Measurements from ENCODE around the gene MRPS23. TPM values are rescaled to one million over a fixed set of nuclear protein-coding genes. Genes with fewer than 3 reads are reported as not detected.

Gene MRPS23
- polyA plus RNA-seq, 2 of the 4 experiments (the other 2 are of a cell fraction): 110 to 153 TPM

DNA sequence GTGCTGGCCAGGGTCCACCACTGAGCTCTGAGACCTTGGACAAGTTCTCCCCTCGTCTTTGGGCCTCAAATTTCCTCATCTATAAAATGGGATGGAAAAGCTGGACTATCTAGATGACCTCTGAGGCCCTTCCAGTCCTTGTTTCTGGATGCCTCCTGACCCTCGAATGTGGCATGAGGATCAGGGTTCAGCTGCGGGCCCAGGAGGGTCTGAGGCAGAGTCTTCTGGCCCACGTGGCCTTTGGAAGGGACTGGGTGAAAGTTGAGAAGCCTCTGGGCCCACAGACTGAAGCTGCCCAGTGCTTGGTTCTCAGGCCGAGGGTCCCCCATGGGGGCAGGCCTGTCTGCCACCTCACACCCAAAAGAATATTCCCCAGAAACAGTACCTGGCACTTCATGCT is 16.9 kb upstream of the MRPS23 start:
- POLR2A ChIA-PET: interaction anchor here (1.2 to 2.8 kb wide), 4 partner anchors 11 to 88 kb away, joined by 3 to 15 read pairs (median 6); partner anchors contain the start of genes CUEDC1 and MRPS23
- H3K4me2 ChIP-seq: no peak overlapping the region; the same call in 2 of the 3 replicates
- H3K27ac ChIP-seq: peak overlapping the region; percentile 92 to 95
- CTCF ChIA-PET: interaction anchor here (0.6 to 48.7 kb wide), 12 partner anchors 7 to 1178 kb away, joined by 3 to 1377 read pairs (median 16); partner anchors contain the start of genes CUEDC1, MRPS23, SRSF1 and VEZF1
- H3K4me1 ChIP-seq: peaks cover 71% of the 10 kb centered on the region
- no peak overlapping the region for H3K4me3 ChIP-seq
- no peak for FAIRE-seq
- TF ChIP-seq FOSL2 (IDR thresholded peaks at IDR 0.05) (no peak), FOSL2 (CRISPR knock-in tag; IDR thresholded peaks at IDR 0.05) (no peak), JUN (IDR thresholded peaks at IDR 0.05) (0 out of 5 replicates have a peak, but pooled peaks of 1 of the 2 experiments have one; percentile 24), KDM5A (IDR thresholded peaks at IDR 0.05) (no peak), ZSCAN20 (CRISPR knock-in tag; IDR thresholded peaks at IDR 0.05) (no peak), HOXB5 (CRISPR knock-in tag; IDR thresholded peaks at IDR 0.05) (no peak), ZNF302 (CRISPR knock-in tag; IDR thresholded peaks at IDR 0.05) (no peak)
- no peak for DNase-seq (ENCODE audit: low read depth in 1 of 2, low spot score in 1 of 2)
- ATAC-seq: no peak
- H3K9me3 ChIP-seq: no peaks in the 10 kb centered on the region
- 90% methylated on average over 5 of the region's 5 CpGs for WGBS (ENCODE audit: missing lambda C conversion rate)

DNA sequence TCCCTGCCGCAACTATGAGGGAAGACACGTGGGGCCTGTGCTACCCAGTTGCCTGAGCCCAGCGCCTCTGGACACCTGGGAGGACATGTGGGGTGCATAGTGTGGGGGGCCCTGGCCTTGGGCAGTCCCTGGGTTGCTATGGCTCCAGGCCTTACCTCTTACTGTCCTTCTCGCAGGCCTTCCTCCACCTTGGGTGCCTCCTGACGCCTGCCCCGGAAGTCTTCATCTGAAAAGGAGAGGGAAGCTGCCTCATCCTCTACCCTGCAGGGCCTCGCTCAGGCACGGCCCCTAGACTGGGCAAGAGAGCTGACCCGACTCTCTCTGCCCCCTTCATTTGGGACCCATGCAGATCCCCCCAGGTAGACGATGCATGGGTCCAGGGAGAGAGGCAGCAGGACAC is 16.5 kb upstream of the MRPS23 start:
- CTCF ChIA-PET: interaction anchor here (1.5 to 48.7 kb wide), 10 partner anchors 7 to 246 kb away, joined by 4 to 1377 read pairs (median 32); partner anchors contain the start of genes CUEDC1, MRPS23, SRSF1 and VEZF1
- no peak for FAIRE-seq
- H3K4me2 ChIP-seq: no peak overlapping the region
- no peak overlapping the region for H3K4me3 ChIP-seq
- no peak for DNase-seq (ENCODE audit: low read depth in 1 of 2, low spot score in 1 of 2)
- no peak for ATAC-seq
- peak overlapping the region; percentile 92 to 95 for H3K27ac ChIP-seq
- POLR2A ChIA-PET: interaction anchor here (1.2 to 2.8 kb wide), 3 partner anchors 12 to 89 kb away, joined by 3 to 15 read pairs (median 8); partner anchors contain the start of gene CUEDC1
- TF ChIP-seq CHD4 (IDR thresholded peaks at IDR 0.05; ENCODE audit: borderline replicate concordance) (no peak), BHLHE40 (IDR thresholded peaks at IDR 0.05; ENCODE audit: low read depth, low read length) (no peak), FOSL2 (IDR thresholded peaks at IDR 0.05) (no peak), FOSL2 (CRISPR knock-in tag; IDR thresholded peaks at IDR 0.05) (no peak), CHD2 (IDR thresholded peaks at IDR 0.05; ENCODE audit: low read length, partially characterized antibody) (no peak), MAFK (IDR thresholded peaks at IDR 0.05; ENCODE audit: partially characterized antibody) (no peak), GATA3 (IDR thresholded peaks at IDR 0.05; ENCODE audit: borderline replicate concordance) (no peak), JUN (IDR thresholded peaks at IDR 0.05) (no peak), EHF (CRISPR knock-in tag; IDR thresholded peaks at IDR 0.05) (no peak), RAD21 (conservative IDR thresholded peaks at IDR 0.05 in 1 of 2, IDR thresholded peaks at IDR 0.05 in 1 of 2) (no peak), PHF8 (IDR thresholded peaks at IDR 0.05; ENCODE audit: borderline replicate concordance, low read depth) (no peak), CBX2 (IDR thresholded peaks at IDR 0.05; ENCODE audit: borderline replicate concordance, low read depth) (no peak)
- peaks cover 74% of the 10 kb centered on the region for H3K4me1 ChIP-seq
- H3K9me3 ChIP-seq: no peaks in the 10 kb centered on the region
- WGBS (ENCODE audit: missing lambda C conversion rate): 95% methylated on average over 10 of the region's 10 CpGs

DNA sequence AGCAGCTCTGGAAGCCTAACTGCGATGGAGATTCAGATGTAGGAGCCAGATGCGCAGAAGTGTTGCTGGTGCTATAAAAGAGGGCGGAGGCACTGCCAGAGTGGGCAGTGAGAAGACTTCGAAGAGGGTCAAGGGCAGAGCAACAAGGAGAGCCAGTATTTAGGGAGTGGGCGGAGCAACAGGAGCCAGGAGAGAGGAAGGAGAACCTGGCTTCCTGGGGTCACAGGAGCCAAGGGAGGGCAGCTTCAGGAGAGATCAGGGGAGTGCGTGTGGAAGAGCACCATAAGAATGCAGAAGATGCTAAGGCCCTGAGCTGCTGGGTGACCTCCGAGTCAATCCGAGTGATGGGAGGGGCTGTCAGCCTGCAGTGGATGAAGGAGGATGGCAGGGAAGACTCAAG is 14.4 kb upstream of the MRPS23 start:
- ChIA-PET CTCF (interaction anchor here (0.8 to 48.7 kb wide), 7 partner anchors 10 to 137 kb away, joined by 3 to 1377 read pairs (median 227); partner anchors contain the start of genes CUEDC1, MRPS23, SRSF1 and VEZF1), POLR2A (interaction anchor here (0.5 kb wide), 1 partner anchor 82 kb away, joined by 4 read pairs; no protein-coding TSS in a partner anchor)
- Histone ChIP-seq H3K4me2 (no peak overlapping the region), H3K27ac (peak overlapping the region; percentile 16 to 92; a peak in 4 of 6 replicates), H3K4me1 (peaks cover 74% of the 10 kb centered on the region), H3K9me3 (no peaks in the 10 kb centered on the region), H3K4me3 (no peak overlapping the region)
- 87% methylated on average over 8 of the region's 8 CpGs for WGBS (ENCODE audit: missing lambda C conversion rate)
- TF ChIP-seq SREBF2 (IDR thresholded peaks at IDR 0.05) (no peak), FOSL2 (IDR thresholded peaks at IDR 0.05) (no peak), FOSL2 (CRISPR knock-in tag; IDR thresholded peaks at IDR 0.05) (no peak), TFCP2L1 (CRISPR knock-in tag; IDR thresholded peaks at IDR 0.05) (no peak), RARB (CRISPR knock-in tag; IDR thresholded peaks at IDR 0.05) (no peak), CEBPB (IDR thresholded peaks at IDR 0.05) (no peak), ZSCAN20 (CRISPR knock-in tag; IDR thresholded peaks at IDR 0.05) (no peak), MAFK (IDR thresholded peaks at IDR 0.05; ENCODE audit: partially characterized antibody) (no peak), SMC3 (IDR thresholded peaks at IDR 0.05) (no peak), ESRRA (IDR thresholded peaks at IDR 0.05; ENCODE audit: borderline replicate concordance, low read length) (no peak), JUNB (IDR thresholded peaks at IDR 0.05) (no peak), NFE2L2 (conservative IDR thresholded peaks at IDR 0.05; ENCODE audit: low read length) (no peak), KDM1A (IDR thresholded peaks at IDR 0.05; ENCODE audit: low read depth) (no peak), NR3C1 (IDR thresholded peaks at IDR 0.05) (no peak), GATA3 (IDR thresholded peaks at IDR 0.05; ENCODE audit: borderline replicate concordance) (no peak), NPAS2 (CRISPR knock-in tag; IDR thresholded peaks at IDR 0.05; ENCODE audit: borderline replicate concordance) (no peak), PHF8 (IDR thresholded peaks at IDR 0.05; ENCODE audit: borderline replicate concordance, low read depth) (no peak), FOSB (CRISPR knock-in tag; IDR thresholded peaks at IDR 0.05) (no peak)
- FAIRE-seq (no peak), ATAC-seq (no peak), DNase-seq (ENCODE audit: low read depth in 1 of 2, low spot score in 1 of 2) (no peak)

Data from A549 (cell line).